ENCODE results near the gene PRKCH. TPM values are rescaled to one million over a fixed set of nuclear protein-coding genes. Genes with fewer than 3 reads are reported as not detected.

Gene PRKCH
- total RNA-seq, 2 donors from 2014 or later: 18.2 to 82.4 TPM

- Histone ChIP-seq H3K27ac (no peak overlapping the region), H3K4me3 (no peak overlapping the region), H3K4me1 (peaks cover 74% of the 10 kb centered on the region), H3K9me3 (no peaks in the 10 kb centered on the region), H3K36me3 (replicated peaks in 1 of 2; ENCODE audit: insufficient read depth in 1 of 2, low read depth in 2 of 2) (no peaks in the 10 kb centered on the region), H3K27me3 (no peaks in the 10 kb centered on the region)
- DNase-seq (no peak), ATAC-seq (no peak)
- intact Hi-C loops (cut with DNase I): no loop called here
- 84 to 96% methylated on average over 1 of the region's 1 CpG for WGBS, 2 donors
- TF ChIP-seq, protein P1, sequence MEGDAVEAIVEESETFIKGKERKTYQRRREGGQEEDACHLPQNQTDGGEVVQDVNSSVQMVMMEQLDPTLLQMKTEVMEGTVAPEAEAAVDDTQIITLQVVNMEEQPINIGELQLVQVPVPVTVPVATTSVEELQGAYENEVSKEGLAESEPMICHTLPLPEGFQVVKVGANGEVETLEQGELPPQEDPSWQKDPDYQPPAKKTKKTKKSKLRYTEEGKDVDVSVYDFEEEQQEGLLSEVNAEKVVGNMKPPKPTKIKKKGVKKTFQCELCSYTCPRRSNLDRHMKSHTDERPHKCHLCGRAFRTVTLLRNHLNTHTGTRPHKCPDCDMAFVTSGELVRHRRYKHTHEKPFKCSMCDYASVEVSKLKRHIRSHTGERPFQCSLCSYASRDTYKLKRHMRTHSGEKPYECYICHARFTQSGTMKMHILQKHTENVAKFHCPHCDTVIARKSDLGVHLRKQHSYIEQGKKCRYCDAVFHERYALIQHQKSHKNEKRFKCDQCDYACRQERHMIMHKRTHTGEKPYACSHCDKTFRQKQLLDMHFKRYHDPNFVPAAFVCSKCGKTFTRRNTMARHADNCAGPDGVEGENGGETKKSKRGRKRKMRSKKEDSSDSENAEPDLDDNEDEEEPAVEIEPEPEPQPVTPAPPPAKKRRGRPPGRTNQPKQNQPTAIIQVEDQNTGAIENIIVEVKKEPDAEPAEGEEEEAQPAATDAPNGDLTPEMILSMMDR (IDR thresholded peaks at IDR 0.05): no peak
- TF ChIP-seq POLR2A (IDR thresholded peaks at IDR 0.05): no peak
Observed at GRCh38 chr14:61520576-61520975, 199.2 kb downstream of the PRKCH start.

- Histone ChIP-seq H3K27me3 (no peaks in the 10 kb centered on the region), H3K4me3 (no peak overlapping the region), H3K4me1 (peaks cover 74% of the 10 kb centered on the region), H3K9me3 (no peaks in the 10 kb centered on the region), H3K27ac (no peak overlapping the region), H3K36me3 (replicated peaks in 1 of 2; ENCODE audit: insufficient read depth in 1 of 2, low read depth in 2 of 2) (no peaks in the 10 kb centered on the region)
- intact Hi-C loops (cut with DNase I): no loop called here
- DNase-seq (no peak), ATAC-seq (no peak)
- TF ChIP-seq POLR2A (IDR thresholded peaks at IDR 0.05): no peak
- TF ChIP-seq, protein P1 (IDR thresholded peaks at IDR 0.05): no peak
- WGBS, 2 donors: 28 to 40% methylated on average over 1 of the region's 1 CpG
Observed at GRCh38 chr14:61521773-61522172, 200.4 kb downstream of the PRKCH start.

GRCh38 chr14:61523751-61524150, 202.4 kb downstream of the PRKCH start:
- 43 to 56% methylated on average over 5 of the region's 5 CpGs for WGBS, 2 donors
- TF ChIP-seq, protein P1 (IDR thresholded peaks at IDR 0.05): no peak
- no peak for TF ChIP-seq POLR2A (IDR thresholded peaks at IDR 0.05)
- ATAC-seq (no peak), DNase-seq (no peak)
- H3K27ac ChIP-seq: peak overlapping the region; percentile 8 to 98 (median 96)
- intact Hi-C loops (cut with DNase I): no loop called here
- H3K9me3 ChIP-seq: no peaks in the 10 kb centered on the region
- peaks cover 74% of the 10 kb centered on the region for H3K4me1 ChIP-seq
- no peak overlapping the region for H3K4me3 ChIP-seq
- H3K36me3 ChIP-seq (replicated peaks in 1 of 2; ENCODE audit: insufficient read depth in 1 of 2, low read depth in 2 of 2): no peaks in the 10 kb centered on the region
- H3K27me3 ChIP-seq: no peaks in the 10 kb centered on the region

DNA sequence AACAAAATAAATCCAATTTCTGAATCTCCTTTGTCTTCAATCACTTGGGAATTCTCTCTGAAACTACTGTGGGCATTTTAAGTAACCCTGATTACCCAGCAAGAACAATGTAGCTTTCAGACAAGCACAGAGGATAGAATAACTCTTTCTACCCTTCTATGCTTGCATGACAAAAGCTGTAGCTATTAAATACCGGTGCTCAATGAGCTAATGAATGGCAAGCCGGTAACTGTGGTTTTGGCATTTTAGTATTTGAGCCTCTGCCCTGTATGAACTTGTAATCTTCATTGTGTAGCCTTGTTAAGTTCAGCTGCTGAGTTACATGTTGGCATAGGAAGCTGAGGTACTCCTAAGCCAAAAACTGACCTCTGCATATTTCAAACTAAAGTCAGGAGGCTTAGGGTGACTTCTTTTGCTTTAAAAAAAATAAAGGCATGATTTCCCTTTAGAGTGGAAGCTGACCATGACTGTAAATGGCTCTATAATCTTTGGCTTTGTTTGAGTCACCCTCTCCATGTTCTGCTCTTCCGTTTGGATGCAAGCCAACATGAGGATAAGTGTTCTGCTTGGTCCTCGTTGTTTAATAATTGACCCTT, 202.9 kb downstream of the PRKCH start:
- Histone ChIP-seq H3K36me3 (replicated peaks in 1 of 2; ENCODE audit: insufficient read depth in 1 of 2, low read depth in 2 of 2) (no peaks in the 10 kb centered on the region), H3K4me1 (peaks cover 76% of the 10 kb centered on the region), H3K27me3 (no peaks in the 10 kb centered on the region), H3K27ac (peak overlapping the region; percentile 93 to 98 (median 98)), H3K4me3 (no peak overlapping the region), H3K9me3 (no peaks in the 10 kb centered on the region)
- intact Hi-C loops (cut with DNase I): no loop called here
- peak in 3 of 4 donors; percentile 52 to 79 (median 60) for DNase-seq
- ATAC-seq: peak; percentile 5
- TF ChIP-seq, protein P1 (IDR thresholded peaks at IDR 0.05): no peak
- TF ChIP-seq POLR2A (IDR thresholded peaks at IDR 0.05): no peak
- 10 to 11% methylated on average over 4 of the region's 4 CpGs for WGBS, 2 donors

- H3K9me3 ChIP-seq: no peaks in the 10 kb centered on the region
- 64 to 87% methylated on average over 1 of the region's 1 CpG for WGBS, 2 donors
- no peaks in the 10 kb centered on the region for H3K36me3 ChIP-seq (replicated peaks in 1 of 2; ENCODE audit: insufficient read depth in 1 of 2, low read depth in 2 of 2)
- TF ChIP-seq, protein P1 (IDR thresholded peaks at IDR 0.05): no peak
- no peak for TF ChIP-seq POLR2A (IDR thresholded peaks at IDR 0.05)
- H3K27ac ChIP-seq: peak overlapping the region; percentile 93 to 98 (median 98)
- ATAC-seq: no peak
- peaks cover 76% of the 10 kb centered on the region for H3K4me1 ChIP-seq
- DNase-seq: no peak
- H3K4me3 ChIP-seq: no peak overlapping the region
- intact Hi-C loops (cut with DNase I): no loop called here
- no peaks in the 10 kb centered on the region for H3K27me3 ChIP-seq
Observed at GRCh38 chr14:61524936-61525292, 203.5 kb downstream of the PRKCH start.

Data from body of pancreas (tissue), 4 donors.